Smooth muscle cell (in vitro differentiated cells): ENCODE measurements around the gene ZNF138. TPM values are rescaled to one million over a fixed set of nuclear protein-coding genes. Genes with fewer than 3 reads are reported as not detected.

Experiments used
- DNase-seq: peaks from one replicate; lab custom pipeline; 2025; ENCODE audit not compliant: unreplicated experiment; lab: John Stamatoyannopoulos, UW
- H2AFZ ChIP-seq: fragments of 200-600 bp; sonication (generic); 2 replicates; pipeline ENCODE4 v1.6.0; 2016; ENCODE audit warnings: antibody characterized with exemption, low read depth, mild to moderate bottlenecking
- H3F3A ChIP-seq: fragments of 200-600 bp; sonication (generic); 2 replicates; pipeline ENCODE4 v1.6.0; 2017; ENCODE audit warnings: antibody characterized with exemption, low read depth
- H3K27ac ChIP-seq: fragments of 200-600 bp; sonication (generic); 2 replicates; pipeline ENCODE4 v1.5.1; 2016; ENCODE audit warnings: low read depth, mild to moderate bottlenecking
- H3K27me3 ChIP-seq: fragments of 200-600 bp; sonication (generic); 2 replicates; pipeline ENCODE4 v1.6.1; 2016; ENCODE audit warnings: low read depth, mild to moderate bottlenecking
- H3K36me3 ChIP-seq: fragments of 200-600 bp; sonication (generic); 2 replicates; pipeline ENCODE4 v1.5.1; 2016; ENCODE audit warnings: low read depth
- H3K4me1 ChIP-seq: fragments of 200-600 bp; sonication (generic); 2 replicates; pipeline ENCODE4 v1.5.1; 2016; ENCODE audit warnings: low read depth
- H3K4me2 ChIP-seq: fragments of 200-600 bp; sonication (generic); 2 replicates; pipeline ENCODE4 v1.6.0; 2016; ENCODE audit warnings: mild to moderate bottlenecking
- H3K4me3 ChIP-seq: fragments of 200-600 bp; sonication (generic); 2 replicates; pipeline ENCODE4 v1.5.1; 2016; ENCODE audit warnings: mild to moderate bottlenecking
- H3K79me2 ChIP-seq: fragments of 200-600 bp; sonication (generic); 2 replicates; pipeline ENCODE4 v1.6.0; 2016; ENCODE audit warnings: low read depth, mild to moderate bottlenecking
- H3K9ac ChIP-seq: fragments of 200-600 bp; sonication (generic); 2 replicates; pipeline ENCODE4 v1.6.0; 2016; ENCODE audit warnings: low read depth
- H3K9me3 ChIP-seq: fragments of 200-600 bp; sonication (generic); replicated peaks from 2 replicates; pipeline ENCODE4 v1.5.1; 2016; ENCODE audit warnings: low read depth
- H4K20me1 ChIP-seq: fragments of 200-600 bp; sonication (generic); 2 replicates; pipeline ENCODE4 v1.6.0; 2016; ENCODE audit warnings: low read depth
- CTCF ChIP-seq: fragments of 200-600 bp; sonication (generic); IDR thresholded peaks from 2 replicates; pipeline ENCODE4 v1.5.1; 2017; ENCODE audit warnings: borderline replicate concordance, mild to moderate bottlenecking, antibody characterized with exemption; ENCODE audit not compliant: insufficient read depth, poor library complexity, severe bottlenecking
- WGBS: methylation state at CpG from one replicate; pipeline ENCODE4 v1.1.7; 2016; ENCODE audit warnings: low lambda C conversion rate; 5-methylcytosine and 5-hydroxymethylcytosine counted together
- polyA plus RNA-seq: library from polyadenylated mRNA; unstranded; fragments of >200 nt; fragmentation: Nextera tagmentation; extraction: Ambion mirVana; gene quantifications from 2 replicates; pipeline ENCODE4 v1.2.1, GENCODE V29; 2016
- total RNA-seq: library from RNA; depleted of rRNA; stranded (reverse); fragments of >200 nt; gene quantifications from 2 replicates; pipeline ENCODE4 v1.2.3, GENCODE V29; 2014

Gene ZNF138
- total and polyA plus RNA-seq, 2 experiments from 2014 or later = 3.2 to 14.8 TPM

DNA sequence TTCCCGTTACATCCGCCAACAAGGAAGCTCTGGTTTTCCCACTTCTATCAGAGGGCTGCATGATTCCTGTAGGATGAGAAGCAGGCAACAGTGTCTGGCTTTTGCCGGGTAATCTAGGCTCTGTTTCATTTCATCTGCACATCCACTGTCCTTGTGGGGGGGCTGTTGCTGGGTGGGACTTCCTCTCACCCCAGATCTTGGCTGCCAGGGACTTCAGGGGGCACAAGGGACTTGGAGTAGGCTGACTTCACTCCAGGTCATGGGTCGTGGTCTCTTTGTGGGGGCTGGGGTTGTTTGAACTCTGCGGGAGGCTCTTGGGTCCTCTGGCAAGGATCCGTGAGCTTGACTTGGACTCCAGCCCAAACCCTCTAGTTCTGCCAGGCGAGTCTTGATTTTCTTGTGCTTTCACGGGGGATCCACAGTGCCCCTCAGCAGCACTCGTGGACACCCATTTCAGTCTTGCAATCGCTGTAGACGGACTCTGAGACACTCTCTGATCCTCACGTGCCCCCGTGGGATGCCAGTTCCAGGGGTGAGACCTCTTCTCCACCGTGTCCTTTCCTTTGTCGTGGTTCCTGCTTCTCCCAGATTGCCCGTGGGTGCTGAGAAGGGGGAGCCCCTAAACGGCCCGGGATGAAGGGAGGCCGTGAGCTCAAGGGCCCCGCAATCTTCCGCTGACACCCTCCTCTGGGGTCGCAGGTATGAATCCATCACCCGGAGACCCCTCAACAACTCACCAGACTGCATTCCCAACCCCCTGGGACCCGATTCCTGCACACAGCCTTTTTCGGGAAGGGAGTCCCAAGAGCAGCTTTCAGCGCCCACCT lies 87.4 kb downstream of the ZNF138 start:
- no peaks in the 10 kb centered on the region for H4K20me1 ChIP-seq
- no peak overlapping the region for H3K4me3 ChIP-seq
- H3K4me2 ChIP-seq = no peak overlapping the region
- no peaks in the 10 kb centered on the region for H3F3A ChIP-seq
- no peak overlapping the region for H2AFZ ChIP-seq
- DNase-seq = no peak
- no peaks in the 10 kb centered on the region for H3K79me2 ChIP-seq
- no peaks in the 10 kb centered on the region for H3K4me1 ChIP-seq
- H3K27ac ChIP-seq = no peak overlapping the region
- 90% methylated on average over 26 of the region's 26 CpGs for WGBS
- no peaks in the 10 kb centered on the region for H3K27me3 ChIP-seq
- no peaks in the 10 kb centered on the region for H3K9me3 ChIP-seq
- H3K9ac ChIP-seq = no peak overlapping the region
- no peak for TF ChIP-seq CTCF
- no peaks in the 10 kb centered on the region for H3K36me3 ChIP-seq

GRCh38 chr7:64882341-64883112 lies 88.3 kb downstream of the ZNF138 start:
- 96% methylated on average over 53 of the region's 55 CpGs for WGBS
- H3K27ac ChIP-seq = no peak overlapping the region
- no peaks in the 10 kb centered on the region for H3K4me1 ChIP-seq
- no peaks in the 10 kb centered on the region for H3K9me3 ChIP-seq
- TF ChIP-seq CTCF = no peak
- no peak overlapping the region for H3K4me3 ChIP-seq
- H3F3A ChIP-seq = no peaks in the 10 kb centered on the region
- H3K36me3 ChIP-seq = no peaks in the 10 kb centered on the region
- no peak overlapping the region for H3K9ac ChIP-seq
- no peak for DNase-seq
- H3K4me2 ChIP-seq = no peak overlapping the region
- H3K79me2 ChIP-seq = no peaks in the 10 kb centered on the region
- no peak overlapping the region for H2AFZ ChIP-seq
- no peaks in the 10 kb centered on the region for H3K27me3 ChIP-seq
- H4K20me1 ChIP-seq = no peaks in the 10 kb centered on the region

Other genes with a start within 250 kb of the ZNF138 start
- not detected in 2 replicates for gene ZNF680, start 231.4 kb upstream of the ZNF138 start, total RNA-seq
- not detected in 2 replicates for gene ZNF680, start 231.4 kb upstream of the ZNF138 start, polyA plus RNA-seq
- 2.3 and 3.8 TPM in 2 replicates for gene ZNF107, start 128.3 kb upstream of the ZNF138 start, total RNA-seq
- gene ZNF107, start 128.3 kb upstream of the ZNF138 start, polyA plus RNA-seq = 0.62 and 0.78 TPM in 2 replicates
- gene ZNF273, start 108.8 kb downstream of the ZNF138 start, total RNA-seq = 4.4 and 5.7 TPM in 2 replicates
- gene ZNF273, start 108.8 kb downstream of the ZNF138 start, polyA plus RNA-seq = 2.0 and 2.2 TPM in 2 replicates
- gene ZNF117, start 196.6 kb downstream of the ZNF138 start, total RNA-seq = 11.5 and 16.5 TPM in 2 replicates
- gene ZNF117, start 196.6 kb downstream of the ZNF138 start, polyA plus RNA-seq = 1.4 and 1.8 TPM in 2 replicates
- 16.8 and 19.4 TPM in 2 replicates for gene ERV3-1, start 212.3 kb downstream of the ZNF138 start, total RNA-seq
- gene ERV3-1, start 212.3 kb downstream of the ZNF138 start, polyA plus RNA-seq = 6.7 and 9.6 TPM in 2 replicates